Keratinocyte (primary cell): Measurements from ENCODE around the gene SPSB2. TPM values are rescaled to one million over a fixed set of nuclear protein-coding genes. Genes with fewer than 3 reads are reported as not detected.
A peak's percentile ranks its signal among the peaks of the same experiment; 100 is the strongest.

Source experiments
- DNase-seq: peaks from one replicate; pipeline ENCODE4 v3.0.0-alpha.2; 2011; ENCODE audit warnings: low read depth, missing footprints, low spot score
- FAIRE-seq: peaks from 2 replicates; lab custom pipeline; 2011; peaks lifted over from hg19 to GRCh38; lab: Jason Lieb, UNC
- H2AFZ ChIP-seq: 2 replicates; pipeline ENCODE4 v1.6.0; 2012; ENCODE audit warnings: low read length, control low read depth, inconsistent platforms; ENCODE audit not compliant: control insufficient read depth
- H3K27ac ChIP-seq: 2 replicates; pipeline ENCODE4 v1.5.1; 2011; ENCODE audit warnings: low read length; ENCODE audit not compliant: control insufficient read depth, insufficient read depth
- H3K27me3 ChIP-seq: 3 replicates; pipeline ENCODE4 v1.6.0; 2011; ENCODE audit warnings: low read length; ENCODE audit not compliant: control insufficient read depth, insufficient read depth; ENCODE audit errors: extremely low read depth
- H3K36me3 ChIP-seq, 2 experiments: 2 replicates in 1 of 2; 3 replicates in 1 of 2; pipeline ENCODE4 v1.5.1; 2011; ENCODE audit warnings: low read length in 2 of 2, mild to moderate bottlenecking in 1 of 2; ENCODE audit not compliant: control insufficient read depth in 2 of 2, insufficient read depth in 2 of 2; ENCODE audit errors: extremely low read depth in 1 of 2
- H3K4me1 ChIP-seq: 3 replicates; pipeline ENCODE4 v1.5.1; 2011; ENCODE audit warnings: low read length; ENCODE audit not compliant: control insufficient read depth, insufficient read depth; ENCODE audit errors: extremely low read depth
- H3K4me2 ChIP-seq: 3 replicates; pipeline ENCODE4 v1.6.0; 2011; ENCODE audit warnings: low read depth, low read length; ENCODE audit not compliant: control insufficient read depth, insufficient read depth; ENCODE audit errors: extremely low read depth
- H3K4me3 ChIP-seq, 3 experiments: fragments of 200-600 bp in 1 of 3; sonication (generic) in 1 of 3; 2 replicates in 2 of 3; 3 replicates in 1 of 3; pipeline ENCODE4 v1.5.1; 2011 to 2016; ENCODE audit warnings: low read length in 3 of 3, mild to moderate bottlenecking in 3 of 3, control low read depth in 2 of 3, inconsistent platforms in 1 of 3, low read depth in 1 of 3, mixed read lengths in 1 of 3, mixed run types in 1 of 3, moderate library complexity in 1 of 3; ENCODE audit not compliant: control insufficient read depth in 2 of 3, insufficient read depth in 2 of 3; ENCODE audit errors: extremely low read depth in 1 of 3
- H3K79me2 ChIP-seq: 2 replicates; pipeline ENCODE4 v1.6.0; 2012; ENCODE audit warnings: low read length; ENCODE audit not compliant: control insufficient read depth, insufficient read depth
- H3K9ac ChIP-seq: 3 replicates; pipeline ENCODE4 v1.6.0; 2011; ENCODE audit warnings: low read length; ENCODE audit not compliant: control insufficient read depth, insufficient read depth; ENCODE audit errors: extremely low read depth
- H3K9me1 ChIP-seq: 3 replicates; pipeline ENCODE4 v1.6.0; 2011; ENCODE audit warnings: low read length; ENCODE audit not compliant: control insufficient read depth, insufficient read depth; ENCODE audit errors: extremely low read depth
- H3K9me3 ChIP-seq: 2 replicates; pipeline ENCODE4 v1.5.1; 2012; ENCODE audit warnings: low read depth, low read length; ENCODE audit not compliant: control insufficient read depth
- H4K20me1 ChIP-seq: 3 replicates; pipeline ENCODE4 v1.6.0; 2011; ENCODE audit warnings: low read length; ENCODE audit not compliant: control insufficient read depth, insufficient read depth; ENCODE audit errors: extremely low read depth
- EZH2 ChIP-seq: IDR thresholded peaks from one replicate; pipeline ENCODE4 v1.6.1; 2012; ENCODE audit warnings: inconsistent platforms, mild to moderate bottlenecking, low read length, moderate library complexity
- dilution Hi-C: fragments of 300-500 bp; cut with MboI; formaldehyde crosslinking; loops from one replicate; pipeline ENCODE4 v1.7.0; 2020; ENCODE audit warnings: low sequenced_read_pairs; ENCODE audit not compliant: extremely low pct_ligation_motif_present
- polyA plus RNA-seq, 5 experiments: library from polyadenylated mRNA; depleted of rRNA in 3 of 5; stranded (reverse) in 3 of 5; stranded (forward) in 1 of 5; unstranded in 1 of 5; fragments of >200 nt; gene quantifications; 1 replicate in 1 of 5; 2 replicates in 3 of 5; 3 replicates in 1 of 5; pipeline versions ENCODE4 v1.2.1 to v1.2.3, GENCODE V29; 2011 to 2012; ENCODE audit warnings: missing spikeins in 2 of 5, low read depth in 1 of 5, low replicate concordance in 1 of 5
- TF ChIP-seq, protein P1 (sequence below), 3 experiments: IDR thresholded peaks in 1 of 3; conservative IDR thresholded peaks in 1 of 3; optimal IDR thresholded peaks in 1 of 3; 2 replicates in 2 of 3; 3 replicates in 1 of 3; pipeline versions ENCODE3 to v1.5.1; 2011; ENCODE audit warnings: low read length in 3 of 3, mild to moderate bottlenecking in 3 of 3, moderate library complexity in 2 of 3, control low read depth in 1 of 3, inconsistent platforms in 1 of 3; ENCODE audit not compliant: insufficient read depth in 2 of 3; ENCODE audit errors: extremely low read depth in 1 of 3

Gene SPSB2
- polyA plus RNA-seq, 1 donor (not counting 4 experiments of a cell fraction or from before 2014, with no cell fraction given): 4.9 TPM

DNA sequence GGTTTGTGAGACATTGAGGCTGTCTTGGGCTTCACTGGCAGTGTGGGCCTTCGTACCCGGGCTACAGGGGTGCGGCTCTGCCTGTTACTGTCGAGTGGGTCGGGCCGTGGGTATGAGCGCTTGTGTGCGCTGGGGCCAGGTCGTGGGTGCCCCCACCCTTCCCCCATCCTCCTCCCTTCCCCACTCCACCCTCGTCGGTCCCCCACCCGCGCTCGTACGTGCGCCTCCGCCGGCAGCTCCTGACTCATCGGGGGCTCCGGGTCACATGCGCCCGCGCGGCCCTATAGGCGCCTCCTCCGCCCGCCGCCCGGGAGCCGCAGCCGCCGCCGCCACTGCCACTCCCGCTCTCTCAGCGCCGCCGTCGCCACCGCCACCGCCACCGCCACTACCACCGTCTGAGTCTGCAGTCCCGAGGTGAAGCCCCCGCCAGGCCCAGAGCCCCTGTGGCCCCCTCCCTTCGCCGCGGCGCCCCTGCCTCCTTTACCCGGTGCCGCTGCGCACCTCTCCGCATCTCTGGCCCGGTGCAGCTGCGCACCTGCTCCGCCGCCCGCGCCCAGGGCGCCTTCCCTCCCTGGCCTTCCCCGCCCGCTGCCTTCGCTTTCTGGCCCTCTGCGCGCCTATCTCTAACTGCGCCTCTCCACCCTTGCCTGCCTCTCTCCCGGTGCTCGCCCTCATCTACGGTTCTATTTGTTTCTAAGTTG, 41.3 kb upstream of the SPSB2 start, which contains the start of gene ENO2:
Gene ENO2 (plus strand): TSS at position 335 of the 701 bp plus-strand sequence. CDS start 1,253 bp downstream, outside the sequence.
- Histone ChIP-seq H3K4me1 (peaks cover 2% of the 10 kb centered on the region), H3K9ac (no peak within 1 kb of the TSS), H3K9me3 (no peaks in the 10 kb centered on the region), H4K20me1 (no peaks in the 10 kb centered on the region), H3K27me3 (peaks cover 16% of the 10 kb centered on the region), H3K4me3 (peak within 1 kb of the TSS; percentile 38 to 56 (median 47)), H3K4me2 (peak within 1 kb of the TSS; percentile 62), H3K9me1 (no peaks in the 10 kb centered on the region), H3K36me3 (no peaks in the 10 kb centered on the region), H3K79me2 (no peaks in the 10 kb centered on the region), H2AFZ (peak within 1 kb of the TSS; percentile 38), H3K27ac (no peak within 1 kb of the TSS)
- DNase-seq (no peak), FAIRE-seq (no peak)
- dilution Hi-C loops: no loop called here
- TF ChIP-seq, protein P1, sequence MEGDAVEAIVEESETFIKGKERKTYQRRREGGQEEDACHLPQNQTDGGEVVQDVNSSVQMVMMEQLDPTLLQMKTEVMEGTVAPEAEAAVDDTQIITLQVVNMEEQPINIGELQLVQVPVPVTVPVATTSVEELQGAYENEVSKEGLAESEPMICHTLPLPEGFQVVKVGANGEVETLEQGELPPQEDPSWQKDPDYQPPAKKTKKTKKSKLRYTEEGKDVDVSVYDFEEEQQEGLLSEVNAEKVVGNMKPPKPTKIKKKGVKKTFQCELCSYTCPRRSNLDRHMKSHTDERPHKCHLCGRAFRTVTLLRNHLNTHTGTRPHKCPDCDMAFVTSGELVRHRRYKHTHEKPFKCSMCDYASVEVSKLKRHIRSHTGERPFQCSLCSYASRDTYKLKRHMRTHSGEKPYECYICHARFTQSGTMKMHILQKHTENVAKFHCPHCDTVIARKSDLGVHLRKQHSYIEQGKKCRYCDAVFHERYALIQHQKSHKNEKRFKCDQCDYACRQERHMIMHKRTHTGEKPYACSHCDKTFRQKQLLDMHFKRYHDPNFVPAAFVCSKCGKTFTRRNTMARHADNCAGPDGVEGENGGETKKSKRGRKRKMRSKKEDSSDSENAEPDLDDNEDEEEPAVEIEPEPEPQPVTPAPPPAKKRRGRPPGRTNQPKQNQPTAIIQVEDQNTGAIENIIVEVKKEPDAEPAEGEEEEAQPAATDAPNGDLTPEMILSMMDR (optimal IDR thresholded peaks at IDR 0.05 in 1 of 3, IDR thresholded peaks at IDR 0.05 in 1 of 3, conservative IDR thresholded peaks at IDR 0.05 in 1 of 3; ENCODE audit: extremely low read depth in 1 of 3, insufficient read depth in 2 of 3, low read length in 3 of 3): no peak
- no peak for TF ChIP-seq EZH2

DNA sequence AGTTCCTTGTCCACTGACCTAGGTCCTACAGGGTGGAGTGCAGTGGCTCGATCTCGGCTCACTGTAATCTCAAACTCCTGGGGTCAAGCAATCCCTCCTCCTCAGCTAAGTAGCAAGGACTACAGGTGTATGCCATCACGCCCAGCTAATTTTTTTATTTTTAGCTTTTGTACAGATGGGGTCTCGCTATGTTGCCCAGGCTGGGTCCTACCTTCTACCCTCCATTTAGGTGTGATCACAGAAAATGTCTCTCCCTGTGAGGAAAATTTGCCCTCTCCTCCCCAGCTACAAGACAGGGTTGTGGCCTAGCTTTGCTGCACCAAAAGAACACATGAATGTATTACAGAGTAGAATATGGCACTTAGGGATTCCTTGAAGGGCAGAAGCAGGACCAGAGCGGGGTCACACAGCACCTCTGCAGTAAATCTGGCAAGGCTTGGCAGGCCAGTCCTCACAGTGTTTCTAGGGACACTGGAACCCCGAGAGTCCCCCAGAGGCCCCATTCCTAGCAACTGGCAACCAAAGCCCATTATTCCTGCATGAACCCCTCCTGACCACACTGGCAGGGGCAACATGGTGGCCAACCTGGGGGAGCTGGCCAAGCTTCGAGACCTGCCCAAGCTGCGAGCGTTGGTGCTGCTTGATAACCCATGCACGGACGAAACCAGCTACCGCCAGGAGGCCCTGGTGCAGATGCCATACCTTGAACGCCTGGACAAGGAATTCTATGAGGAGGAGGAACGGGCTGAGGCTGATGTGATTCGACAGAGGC, 39.2 kb upstream of the SPSB2 start:
- Histone ChIP-seq H4K20me1 (no peaks in the 10 kb centered on the region), H3K9me1 (no peaks in the 10 kb centered on the region), H3K27me3 (peaks cover 16% of the 10 kb centered on the region), H3K4me1 (no peaks in the 10 kb centered on the region), H2AFZ (no peak overlapping the region), H3K27ac (no peak overlapping the region), H3K9me3 (no peaks in the 10 kb centered on the region), H3K4me3 (no peak overlapping the region), H3K79me2 (no peaks in the 10 kb centered on the region), H3K36me3 (no peaks in the 10 kb centered on the region), H3K4me2 (no peak overlapping the region), H3K9ac (no peak overlapping the region)
- dilution Hi-C loops: no loop called here
- DNase-seq: no peak
- TF ChIP-seq, protein P1 (optimal IDR thresholded peaks at IDR 0.05 in 1 of 3, IDR thresholded peaks at IDR 0.05 in 1 of 3, conservative IDR thresholded peaks at IDR 0.05 in 1 of 3; ENCODE audit: extremely low read depth in 1 of 3, insufficient read depth in 2 of 3, low read length in 3 of 3): no peak
- TF ChIP-seq EZH2: no peak
- FAIRE-seq: no peak
